ENCODE measurements around the gene ITLN1.

The ITLN1 gene

GRCh38 chr1:160855181-160855981, 29.6 kb downstream of the ITLN1 start:
- DNase-seq (ENCODE audit: low read depth), result no peak

DNA sequence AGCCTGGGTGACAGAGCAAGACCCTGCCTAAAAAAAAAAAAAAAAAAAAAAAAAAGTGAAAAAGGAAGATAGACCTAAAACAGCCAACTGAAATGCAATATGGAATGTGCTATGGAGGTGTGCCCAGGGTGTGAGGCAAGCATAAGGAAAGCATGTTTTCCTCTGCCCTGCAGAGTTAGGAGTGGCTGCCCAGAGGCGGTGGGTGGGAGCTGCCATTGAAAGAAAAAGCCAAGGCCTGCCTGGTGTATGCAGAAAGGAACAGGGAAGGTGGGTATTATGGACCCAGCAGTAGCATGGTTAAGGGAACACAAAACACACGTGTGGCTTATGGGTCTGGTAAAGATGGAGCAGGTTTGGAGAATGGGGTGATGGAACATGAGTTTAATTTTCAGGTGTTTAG, 31.2 kb downstream of the ITLN1 start:
- no peak for DNase-seq (ENCODE audit: low read depth)

- no peak for DNase-seq (ENCODE audit: low read depth)
Observed at GRCh38 chr1:160853014-160853413, 32.0 kb downstream of the ITLN1 start.

GRCh38 chr1:160850993-160851392, 34.0 kb downstream of the ITLN1 start:
- DNase-seq (ENCODE audit: low read depth), result no peak

DNA sequence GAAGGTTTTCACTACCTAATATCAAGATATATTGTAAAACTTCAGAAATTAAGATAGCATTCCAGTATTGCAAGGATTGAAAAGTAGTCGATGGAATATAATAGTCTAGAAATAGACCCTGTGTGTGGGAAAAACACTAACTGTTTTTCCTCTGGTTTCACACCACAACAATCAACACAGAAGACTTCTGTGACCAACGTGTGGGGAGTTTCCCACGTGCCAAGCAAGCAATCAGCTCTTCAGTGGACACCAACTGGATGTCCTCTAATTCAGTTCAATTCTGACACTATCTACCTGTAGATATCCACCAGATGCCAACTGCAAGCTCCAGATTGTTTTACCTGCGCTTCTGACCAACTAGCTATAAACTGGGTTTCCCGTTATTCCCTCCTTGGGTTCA, 34.4 kb downstream of the ITLN1 start:
- no peak for DNase-seq (ENCODE audit: low read depth)

DNA sequence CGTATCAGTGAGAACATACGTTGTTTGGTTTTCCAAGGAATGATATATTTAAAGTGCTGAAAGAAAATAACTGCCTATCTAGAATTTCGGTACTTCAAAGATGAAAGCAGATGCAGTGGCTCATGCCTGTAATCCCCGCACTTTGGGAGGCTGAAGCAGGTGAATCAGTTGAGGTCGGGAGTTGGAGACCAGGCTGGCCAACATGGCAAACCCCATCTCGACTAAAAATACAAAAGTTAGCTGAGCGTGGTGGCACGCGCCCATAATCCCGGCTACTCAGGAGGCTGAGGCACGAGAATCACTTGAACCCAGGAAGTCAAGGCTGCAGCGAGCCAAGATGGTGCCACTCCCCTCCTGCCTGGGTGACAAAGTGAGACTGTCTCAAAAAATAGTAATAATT, 38.7 kb downstream of the ITLN1 start:
- no peak for DNase-seq (ENCODE audit: low read depth)

DNA sequence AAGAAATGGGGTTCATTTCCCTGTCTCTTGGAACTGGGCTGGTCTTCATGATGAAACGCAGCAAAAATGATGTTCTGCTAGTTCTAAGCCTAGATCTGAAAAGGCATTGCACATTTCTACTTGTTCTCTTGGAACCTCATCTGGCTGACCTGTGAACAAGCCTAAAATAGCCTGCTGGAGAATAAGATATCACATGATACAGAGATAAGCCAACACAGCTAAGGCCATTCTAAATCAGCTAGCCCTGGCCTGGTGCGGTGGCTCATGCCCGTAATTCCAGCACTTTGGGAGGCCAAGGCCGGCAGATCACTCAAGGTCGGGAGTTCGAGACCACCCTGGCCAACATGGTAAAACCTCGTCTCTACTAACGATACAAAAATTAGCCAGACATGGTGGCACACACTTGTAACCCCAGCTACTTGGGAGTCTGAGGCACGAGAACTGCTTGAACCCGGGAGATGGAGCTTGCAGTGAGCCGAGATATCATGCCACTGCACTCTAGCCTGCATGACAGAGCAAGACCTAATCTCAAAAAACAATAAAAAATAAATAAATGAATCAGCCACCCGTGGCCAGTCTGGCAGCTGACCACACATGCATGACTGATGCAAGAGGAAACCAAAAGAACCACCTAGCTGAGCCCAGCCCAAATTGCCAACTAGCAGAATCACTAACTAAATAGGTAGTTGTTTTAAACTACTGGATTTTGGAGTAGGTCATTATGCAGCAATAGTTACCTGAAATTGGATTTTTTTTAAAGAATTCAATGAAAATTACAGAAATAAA, 40.3 kb downstream of the ITLN1 start:
- DNase-seq (ENCODE audit: low read depth), result no peak

- DNase-seq (ENCODE audit: low read depth), result no peak
Observed at GRCh38 chr1:160841079-160841478, 43.9 kb downstream of the ITLN1 start.

GRCh38 chr1:160839746-160840145, 45.2 kb downstream of the ITLN1 start:
- DNase-seq (ENCODE audit: low read depth), result no peak

GRCh38 chr1:160838888-160839287, 46.1 kb downstream of the ITLN1 start:
- no peak for DNase-seq (ENCODE audit: low read depth)

DNA sequence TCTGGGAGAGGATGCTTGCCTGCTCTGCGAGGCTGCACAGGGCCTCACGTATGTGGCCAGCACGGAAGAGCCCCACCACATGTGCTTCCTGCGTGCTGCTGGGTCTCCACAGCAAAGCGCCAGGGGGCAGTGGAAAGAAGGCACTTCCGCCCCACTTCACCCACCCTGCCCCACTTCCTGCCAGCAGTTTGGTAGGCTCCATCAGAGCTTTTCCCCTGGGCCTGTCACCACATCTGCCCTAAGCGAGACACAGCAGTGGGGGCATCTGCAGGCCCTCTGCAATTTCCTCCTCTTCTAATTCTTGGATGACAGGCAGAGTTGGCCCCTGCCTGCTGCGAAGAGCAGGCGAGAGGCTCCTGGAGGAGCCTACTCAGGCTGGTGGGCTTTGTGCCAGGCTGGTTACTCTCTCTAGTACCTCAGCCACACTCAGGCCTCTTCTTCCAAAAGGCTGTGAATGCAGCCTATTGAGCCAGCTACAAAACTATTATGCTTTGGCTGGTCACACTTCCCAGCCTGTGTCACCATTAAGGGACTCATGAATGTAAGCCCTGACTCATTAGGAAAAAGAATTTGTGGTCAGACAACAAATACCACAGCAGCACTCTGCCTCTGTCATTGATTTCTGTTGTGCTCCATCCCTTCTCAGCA, 47.3 kb downstream of the ITLN1 start:
- DNase-seq (ENCODE audit: low read depth), result no peak

GRCh38 chr1:160836981-160837557, 47.9 kb downstream of the ITLN1 start:
- DNase-seq (ENCODE audit: low read depth), result no peak

DNA sequence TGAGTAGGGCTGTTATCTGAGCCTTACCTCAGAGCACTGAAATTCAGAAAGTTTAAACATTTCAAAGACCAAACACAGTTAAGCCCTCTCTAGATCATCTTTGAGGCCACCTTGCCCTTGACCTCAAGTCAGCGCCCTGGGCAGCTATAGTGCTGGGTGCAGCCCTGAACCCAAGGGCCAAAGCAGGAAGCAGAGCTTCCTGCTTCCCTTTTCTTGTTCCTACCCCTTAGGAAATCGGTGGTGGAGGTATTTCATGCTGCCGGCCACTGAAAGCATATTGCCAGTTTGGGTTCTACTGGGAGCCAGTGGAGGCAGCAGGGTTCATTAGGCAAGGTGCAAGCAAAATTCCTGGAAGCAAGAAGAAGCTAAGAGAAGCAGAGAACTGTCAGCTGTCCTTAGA, 48.4 kb downstream of the ITLN1 start:
- DNase-seq (ENCODE audit: low read depth), result no peak

- no peak for DNase-seq (ENCODE audit: low read depth)
Observed at GRCh38 chr1:160835751-160836150, 49.2 kb downstream of the ITLN1 start.

DNA sequence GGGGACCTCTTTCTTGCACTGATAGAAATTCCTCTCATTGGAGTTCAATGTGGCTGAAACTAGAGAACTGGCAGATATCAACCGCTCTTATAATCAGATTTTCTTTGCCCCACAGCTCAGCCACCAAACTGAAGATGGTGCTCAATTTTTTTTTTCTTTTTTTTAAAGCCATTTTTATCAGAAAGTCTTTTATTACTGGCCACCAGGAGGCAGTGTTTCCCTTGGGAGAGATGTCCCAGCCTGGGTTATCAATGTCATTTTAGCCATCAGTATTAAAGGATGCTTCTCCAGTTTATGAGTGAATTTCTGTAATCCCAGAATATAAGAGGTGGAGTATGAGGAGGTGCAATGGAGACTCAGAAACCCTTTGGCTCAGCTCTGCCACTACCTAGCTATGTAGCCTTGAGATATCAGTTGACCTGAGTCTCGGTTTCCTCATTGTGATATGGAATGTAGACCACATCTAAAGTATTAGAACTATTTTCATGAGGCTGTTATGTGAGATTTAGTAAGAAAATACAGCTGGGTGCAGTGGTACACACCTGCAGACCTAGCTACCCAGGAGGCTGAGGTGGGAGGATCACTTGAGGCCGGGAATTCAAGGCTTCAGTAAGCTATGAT, 49.9 kb downstream of the ITLN1 start:
- no peak for DNase-seq (ENCODE audit: low read depth)

- DNase-seq (ENCODE audit: low read depth), result no peak
Observed at GRCh38 chr1:160830321-160831153, 54.4 kb downstream of the ITLN1 start.

- DNase-seq (ENCODE audit: low read depth), result no peak
Observed at GRCh38 chr1:160829766-160830165, 55.2 kb downstream of the ITLN1 start.

GRCh38 chr1:160827418-160827817, 57.6 kb downstream of the ITLN1 start:
- no peak for DNase-seq (ENCODE audit: low read depth)

DNA sequence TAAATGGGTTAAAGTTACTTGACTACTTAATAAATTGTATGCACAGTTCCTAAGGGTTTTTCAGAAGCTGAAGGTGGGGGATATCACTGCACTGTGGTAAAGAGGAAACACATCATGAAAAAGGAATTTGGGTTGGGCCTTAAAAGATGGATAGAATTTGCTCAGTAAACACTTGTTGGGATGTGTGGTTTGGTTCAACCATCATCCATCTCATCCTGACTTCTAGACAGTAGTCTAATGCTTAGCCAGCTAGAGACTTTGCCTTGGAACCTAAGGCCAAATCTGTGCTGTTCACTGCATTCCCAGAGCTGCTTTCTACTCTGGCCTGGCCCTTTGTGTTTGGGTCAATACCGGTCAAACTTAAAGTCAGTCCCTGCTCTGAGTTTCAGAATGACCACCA, 58.4 kb downstream of the ITLN1 start:
- DNase-seq (ENCODE audit: low read depth), result peak; percentile 68

Data from HS-27A (cell line).